HG02981 (cell line): ENCODE data around the gene BMI1.

Experiments
- ATAC-seq: cut with Tn5 transposase; IDR thresholded peaks from one replicate; pipeline ENCODE4 v1.9.1; 2021; ENCODE audit warnings: mild to moderate bottlenecking, moderate library complexity; ENCODE audit not compliant: unreplicated experiment

BMI1 gene

DNA sequence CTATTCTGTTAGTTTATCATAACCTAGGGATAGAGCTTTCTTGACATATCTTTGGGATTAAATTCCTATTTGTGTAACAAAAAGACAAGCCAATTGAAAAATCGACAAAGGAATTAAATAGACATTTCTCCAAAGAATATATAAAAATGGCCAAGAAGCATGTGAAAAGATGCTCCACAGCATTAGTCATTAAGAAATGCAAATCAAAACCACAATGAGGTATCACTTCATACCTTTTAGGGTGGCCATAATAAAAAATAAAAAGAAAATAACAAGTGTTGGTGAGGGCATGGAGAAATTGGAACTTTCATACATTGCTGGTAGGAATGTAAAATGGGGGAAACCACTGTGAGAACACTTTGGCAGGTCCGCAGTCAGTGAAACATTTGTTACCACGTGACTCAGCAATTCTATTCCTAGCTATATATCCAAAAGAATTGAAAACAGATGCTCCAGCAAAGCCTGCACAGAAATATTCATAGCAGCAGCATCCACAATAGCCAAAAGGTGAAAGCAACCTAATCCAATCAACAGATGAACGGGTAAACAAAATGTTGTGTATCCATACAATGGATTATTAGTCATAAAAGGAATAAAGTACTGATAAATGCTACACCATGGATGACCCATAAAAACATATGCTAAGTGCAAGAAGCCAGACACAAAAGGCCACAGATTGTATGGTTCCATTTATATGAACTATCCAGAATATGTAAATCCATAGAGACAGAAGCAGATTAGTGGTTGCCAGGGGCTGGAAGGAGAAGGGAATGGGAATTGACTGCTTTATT, 44.9 kb downstream of the BMI1 start:
- no peak for ATAC-seq

DNA sequence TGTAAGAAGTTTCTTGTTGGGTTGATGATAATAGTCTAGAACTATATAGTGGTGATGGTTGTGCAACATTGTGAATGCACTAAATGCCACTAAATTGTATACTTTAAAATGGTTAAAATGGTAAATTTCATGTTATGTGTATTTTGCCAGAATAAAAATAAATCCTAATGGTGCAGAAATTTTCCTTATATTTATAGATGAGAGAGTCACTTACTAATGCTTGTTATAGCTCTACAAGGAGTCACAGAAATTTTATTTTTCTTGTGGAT, 45.5 kb downstream of the BMI1 start:
- no peak for ATAC-seq

DNA sequence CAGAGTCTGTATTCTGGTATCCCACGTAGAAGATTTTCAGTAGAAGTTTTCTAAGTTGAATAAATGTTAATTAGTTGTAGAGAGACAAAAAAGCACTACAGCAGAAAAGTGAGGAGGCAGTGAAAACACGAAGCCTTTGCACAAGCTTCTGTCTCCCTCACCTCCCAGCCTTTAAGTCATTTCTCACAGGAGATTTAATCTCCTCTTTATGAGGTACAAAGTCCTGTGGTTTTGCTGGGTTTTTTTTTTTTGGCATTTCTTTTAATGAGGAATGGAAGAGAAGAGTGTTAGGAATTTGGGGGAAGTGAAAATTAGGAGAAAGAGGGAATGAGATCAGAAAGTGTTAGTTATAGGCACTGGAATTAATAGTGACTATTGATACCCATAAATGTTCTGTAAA, 45.9 kb downstream of the BMI1 start:
- no peak for ATAC-seq

DNA sequence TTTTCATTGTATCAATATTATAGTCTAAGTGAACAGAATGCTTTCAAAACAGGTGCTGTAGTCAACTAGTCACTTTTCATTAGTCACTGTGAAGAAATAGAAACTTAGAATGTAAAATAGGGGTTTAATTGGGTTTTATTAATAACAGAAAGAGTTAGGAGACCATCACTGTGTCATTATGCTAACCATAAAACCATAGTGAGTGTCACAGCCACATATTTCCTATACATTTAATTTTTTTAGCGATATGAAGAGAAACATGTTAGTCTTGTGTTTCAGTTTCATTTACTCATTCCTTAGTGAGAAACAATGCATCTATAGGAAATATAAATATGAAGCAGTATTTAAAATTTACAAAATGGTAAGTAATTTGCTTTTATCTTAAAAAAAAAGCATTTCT, 46.6 kb downstream of the BMI1 start:
- no peak for ATAC-seq

DNA sequence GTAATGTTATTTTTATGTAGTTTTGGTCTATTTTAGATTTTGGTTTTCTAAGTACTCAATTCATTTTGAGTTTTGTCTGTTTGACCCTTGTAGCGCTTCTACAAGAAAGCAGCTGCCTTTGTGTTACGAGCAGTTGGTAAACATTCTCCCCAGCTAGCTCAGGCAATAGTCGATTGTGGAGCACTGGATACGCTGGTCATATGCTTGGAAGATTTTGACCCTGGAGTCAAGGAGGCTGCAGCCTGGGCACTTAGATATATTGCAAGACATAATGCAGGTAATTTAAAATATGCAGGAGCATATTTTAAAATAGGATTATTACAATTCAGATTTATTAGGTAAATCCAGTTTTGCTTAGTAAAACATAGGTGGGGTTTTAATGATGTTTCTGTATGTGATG, 47.5 kb downstream of the BMI1 start:
- ATAC-seq, result no peak

DNA sequence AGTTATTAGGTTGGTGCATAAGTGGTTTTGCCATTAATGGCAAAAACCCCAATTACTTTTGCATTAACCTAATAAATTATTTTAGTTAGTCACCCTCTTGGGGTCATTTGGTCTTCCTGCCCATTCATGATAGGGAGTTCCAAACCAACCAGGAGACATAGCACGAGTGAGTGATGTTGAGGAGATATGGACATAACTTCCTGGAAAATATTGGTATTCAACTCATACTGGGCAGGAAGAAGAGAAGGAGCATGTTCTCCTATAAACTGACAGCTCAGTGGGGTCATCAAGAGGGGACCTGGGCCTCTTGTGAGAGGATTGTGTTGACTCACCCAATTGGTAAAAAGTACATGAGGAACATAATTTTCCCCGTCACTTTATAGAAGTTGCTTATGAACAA, 48.1 kb downstream of the BMI1 start:
- ATAC-seq, result no peak

DNA sequence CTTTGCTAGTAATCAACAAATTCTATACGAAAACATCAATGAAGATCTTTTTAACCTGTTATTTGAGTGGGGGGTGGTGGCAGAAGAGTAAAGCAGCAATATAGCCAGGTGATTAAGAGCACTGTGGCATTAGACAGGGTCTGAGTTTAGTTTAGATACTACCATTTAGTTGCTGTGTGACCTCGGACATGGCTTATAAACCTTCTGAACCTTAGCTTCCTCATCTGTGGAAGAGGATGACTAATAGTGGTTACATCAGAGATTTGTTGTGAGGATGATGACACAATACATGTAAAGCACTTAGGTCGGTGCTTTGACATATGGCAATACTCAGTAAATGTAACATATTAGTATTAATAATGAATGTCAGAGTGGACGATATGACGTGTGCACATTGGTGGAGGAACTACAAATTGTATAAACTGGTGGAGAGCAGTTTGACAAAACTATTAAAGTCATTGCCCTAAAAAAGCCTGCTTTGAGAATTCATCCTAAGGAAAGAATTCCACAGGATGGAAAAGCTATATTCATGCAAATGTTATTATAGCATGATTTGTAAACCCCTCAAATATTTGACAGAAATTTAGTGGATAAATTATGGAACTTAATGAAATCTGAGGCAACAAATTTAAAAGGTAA, 48.7 kb downstream of the BMI1 start:
- peak; percentile 60 for ATAC-seq

DNA sequence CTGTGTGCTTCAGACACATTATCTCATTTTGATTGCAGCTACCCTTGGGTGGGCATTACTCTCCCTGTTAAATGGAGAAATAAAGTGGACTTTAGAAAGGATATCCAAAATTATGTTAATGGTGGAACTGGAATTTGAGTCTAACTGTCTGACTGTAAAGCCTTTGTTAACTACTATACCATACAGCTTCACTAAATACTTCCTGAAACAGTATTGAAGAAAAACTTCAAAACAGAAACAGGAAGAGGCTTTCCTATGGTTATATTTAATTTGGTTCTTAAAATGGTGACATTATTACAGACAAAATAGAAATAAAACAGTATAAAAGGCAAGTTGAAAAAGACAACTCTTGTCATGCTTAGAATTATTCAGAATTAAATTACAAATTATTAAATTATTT, 49.4 kb downstream of the BMI1 start:
- ATAC-seq, result no peak

DNA sequence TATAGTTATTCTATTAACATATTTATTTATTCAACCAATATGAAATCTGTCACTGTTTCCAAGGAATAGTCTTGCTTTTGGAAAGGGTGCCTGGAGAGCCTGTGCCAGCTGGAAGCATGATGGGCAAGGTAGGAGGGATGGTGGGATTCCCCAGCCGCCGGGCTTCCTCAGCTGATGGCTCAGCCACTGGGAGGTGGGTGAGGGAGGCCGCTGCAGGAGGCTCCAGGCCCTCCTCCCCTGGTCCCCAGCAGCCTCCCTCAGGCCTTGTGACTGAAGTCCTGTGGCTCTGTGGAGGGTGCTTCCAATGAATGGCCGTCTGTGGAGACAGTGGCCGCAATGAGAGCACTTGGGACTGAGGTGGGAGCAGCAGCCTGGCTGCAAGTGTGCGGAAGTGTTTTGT, 51.4 kb downstream of the BMI1 start:
- no peak for ATAC-seq

DNA sequence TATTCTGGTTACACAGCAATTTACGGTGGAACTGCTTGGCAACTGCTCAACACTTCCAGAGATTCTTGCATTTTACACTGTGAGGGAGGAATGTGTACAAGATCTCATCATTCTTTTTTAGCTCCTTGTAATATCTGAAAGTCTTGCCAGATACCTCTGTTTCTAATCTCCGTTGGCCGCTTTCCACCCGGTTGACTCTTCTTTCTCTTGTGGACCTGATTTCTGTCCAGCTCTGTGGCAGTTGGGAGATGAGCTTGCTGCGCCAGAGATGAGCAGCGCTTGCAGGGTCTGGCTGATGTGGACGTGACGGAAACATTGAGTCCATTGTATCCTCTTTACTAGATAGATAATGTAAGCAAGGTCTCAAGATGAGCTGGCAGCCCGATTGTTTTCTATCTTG, 52.0 kb downstream of the BMI1 start:
- ATAC-seq, result no peak

DNA sequence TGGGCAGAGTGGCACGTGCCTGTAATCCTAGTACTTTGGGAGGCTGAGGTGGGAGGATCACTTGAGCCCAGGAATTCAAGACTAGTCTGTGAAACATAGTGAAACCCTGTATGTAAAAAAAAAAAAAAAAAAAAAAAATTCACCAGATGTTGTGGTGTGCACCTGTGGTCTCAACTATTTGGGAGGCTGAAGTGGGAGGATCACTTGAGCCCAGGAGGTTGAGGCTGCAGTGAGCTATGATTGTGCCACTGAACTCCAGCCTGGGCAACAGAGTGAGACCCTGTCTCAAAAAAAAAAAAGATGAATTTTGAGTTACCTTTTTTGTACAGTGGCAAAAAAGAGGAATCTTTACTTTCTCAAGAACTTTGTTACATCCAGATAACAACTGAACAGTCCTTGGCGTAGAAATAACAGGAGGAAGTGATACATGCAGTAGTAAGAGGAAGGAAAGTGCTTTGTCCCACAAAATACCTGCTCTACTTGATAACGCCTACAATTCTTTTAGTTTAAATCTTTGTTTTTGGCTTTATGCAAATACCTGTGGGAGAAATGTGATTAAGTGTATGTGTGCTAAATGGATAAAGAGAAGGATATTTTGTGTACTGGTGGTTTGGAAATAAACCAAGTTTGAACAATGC, 53.7 kb downstream of the BMI1 start:
- ATAC-seq, result no peak

DNA sequence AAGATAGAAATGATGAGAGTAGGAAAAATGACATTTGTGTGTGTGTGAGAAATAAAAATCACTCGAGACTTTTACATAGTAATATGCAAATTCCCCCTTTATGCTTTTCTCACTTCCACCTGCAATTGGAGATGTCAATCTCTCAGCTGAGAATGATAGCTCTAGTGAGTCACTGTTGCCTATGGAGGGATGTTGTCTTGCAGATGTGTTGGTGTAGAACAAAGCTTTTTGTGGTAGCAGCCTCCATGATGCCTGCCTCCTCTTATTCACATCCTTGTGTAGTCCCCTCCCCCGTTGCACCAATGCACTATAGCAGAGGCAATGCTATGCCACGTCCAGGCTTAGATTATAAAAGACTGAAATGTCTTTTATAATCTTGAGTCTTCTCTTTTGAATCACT, 58.2 kb downstream of the BMI1 start:
- ATAC-seq, result peak; percentile 73
